Non-pigmented ciliary epithelial cell (primary cell): Measurements from ENCODE around the gene TRAF7.
"Not testable (repeated sequence)": the region's sequence is repeated elsewhere in the genome, so short reads cannot be mapped to it uniquely, and the experiment has no call there.

Source experiments
- DNase-seq: peaks from one replicate; pipeline ENCODE4 v3.0.0-alpha.2; 2010; ENCODE audit warnings: low read depth

TRAF7 gene

GRCh38 chr16:2155091-2155950 lies at the start of gene TRAF7:
Gene TRAF7 (plus strand): TSS chr16:2155782. CDS start chr16:2163921, 8,139 bp downstream.
- peak; percentile 100 for DNase-seq

- DNase-seq, result not testable (repeated sequence)
Observed at GRCh38 chr16:2106211-2106610, 49.4 kb upstream of the TRAF7 start.

- DNase-seq, result peak; percentile 26
Observed at GRCh38 chr16:2107121-2107790, 48.3 kb upstream of the TRAF7 start.

GRCh38 chr16:2107791-2108125 lies 47.8 kb upstream of the TRAF7 start:
- not testable (repeated sequence) for DNase-seq

GRCh38 chr16:2108446-2109270 lies 46.9 kb upstream of the TRAF7 start:
- not testable (repeated sequence) for DNase-seq

GRCh38 chr16:2109271-2109580 lies 46.4 kb upstream of the TRAF7 start:
- DNase-seq, result not testable (repeated sequence)

GRCh38 chr16:2109872-2110271 lies 45.7 kb upstream of the TRAF7 start:
- not testable (repeated sequence) for DNase-seq

GRCh38 chr16:2110332-2111008 lies 45.1 kb upstream of the TRAF7 start:
- not testable (repeated sequence) for DNase-seq

GRCh38 chr16:2111009-2111353 lies 44.6 kb upstream of the TRAF7 start:
- DNase-seq, result not testable (repeated sequence)

GRCh38 chr16:2111412-2112335 lies 43.9 kb upstream of the TRAF7 start:
- not testable (repeated sequence) for DNase-seq

- not testable (repeated sequence) for DNase-seq
Observed at GRCh38 chr16:2112539-2113106, 43.0 kb upstream of the TRAF7 start.

GRCh38 chr16:2114225-2114624 lies 41.4 kb upstream of the TRAF7 start:
- not testable (repeated sequence) for DNase-seq

- DNase-seq, result not testable (repeated sequence)
Observed at GRCh38 chr16:2114885-2115590, 40.5 kb upstream of the TRAF7 start.

GRCh38 chr16:2115591-2115973 lies 40.0 kb upstream of the TRAF7 start:
- DNase-seq, result no peak

GRCh38 chr16:2116428-2116827 lies 39.2 kb upstream of the TRAF7 start:
- not testable (repeated sequence) for DNase-seq

GRCh38 chr16:2117341-2117740 lies 38.2 kb upstream of the TRAF7 start:
- DNase-seq, result not testable (repeated sequence)

GRCh38 chr16:2117960-2118722 lies 37.4 kb upstream of the TRAF7 start:
- DNase-seq, result not testable (repeated sequence)

- peak; percentile 27 for DNase-seq
Observed at GRCh38 chr16:2121325-2121724, 34.3 kb upstream of the TRAF7 start.

GRCh38 chr16:2121853-2122252 lies 33.7 kb upstream of the TRAF7 start:
- DNase-seq, result no peak
